Measurements from ENCODE around the gene GINS1. TPM values are rescaled to one million over a fixed set of nuclear protein-coding genes. Genes with fewer than 3 reads are reported as not detected.

GINS1 gene
- total RNA-seq: 1.3 and 1.4 TPM in 2 replicates

GRCh38 chr20:25407311-25408169 lies at the start of gene GINS1:
GINS1 (plus strand) TSS chr20:25407673; CDS start chr20:25407821, 148 bp downstream.

GRCh38 chr20:25390538-25391528 lies 16.6 kb upstream of the GINS1 start, which contains the start of gene ABHD12:
ABHD12 (minus strand) TSS chr20:25390835; CDS start chr20:25390703, 132 bp downstream.

Other genes starting within 250 kb of the GINS1 start
- 44.5 and 64.3 TPM in 2 replicates for gene ENTPD6, start 212.0 kb upstream of the GINS1 start, total RNA-seq
- 60.2 and 73.7 TPM in 2 replicates for gene PYGB, start 159.6 kb upstream of the GINS1 start, total RNA-seq
- 32.8 and 36.0 TPM in 2 replicates for gene ABHD12, start 16.8 kb upstream of the GINS1 start, total RNA-seq
- 8.2 and 10.3 TPM in 2 replicates for gene NINL, start 177.9 kb downstream of the GINS1 start, total RNA-seq
- 6.3 and 9.3 TPM in 2 replicates for gene NANP, start 216.3 kb downstream of the GINS1 start, total RNA-seq